Loucy (cell line): ENCODE results near the gene SBK3.

ENCODE experiments used
- H2AFZ ChIP-seq: fragments of 200-600 bp; sonication (generic); 2 replicates; pipeline ENCODE4 v1.6.0; 2016; ENCODE audit warnings: antibody characterized with exemption, mild to moderate bottlenecking, low read length, moderate library complexity
- H3F3A ChIP-seq: fragments of 200-600 bp; 2 replicates; pipeline ENCODE4 v1.6.0; 2016; ENCODE audit warnings: antibody characterized with exemption, low read depth, mild to moderate bottlenecking
- H3K27me3 ChIP-seq: fragments of 200-600 bp; sonication (generic); 2 replicates; pipeline ENCODE4 v1.6.1; 2014; ENCODE audit warnings: low read length, mild to moderate bottlenecking; ENCODE audit not compliant: insufficient read depth, poor library complexity, severe bottlenecking
- H3K36me3 ChIP-seq: fragments of 200-600 bp; sonication (generic); 2 replicates; pipeline ENCODE4 v1.6.1; 2016; ENCODE audit warnings: low read length; ENCODE audit not compliant: insufficient read depth
- H3K4me1 ChIP-seq: fragments of 200-600 bp; sonication (generic); 2 replicates; pipeline ENCODE4 v1.5.1; 2014; ENCODE audit warnings: low read length, mild to moderate bottlenecking; ENCODE audit not compliant: insufficient read depth, poor library complexity, severe bottlenecking
- H3K4me2 ChIP-seq: fragments of 200-600 bp; sonication (generic); 2 replicates; pipeline ENCODE4 v1.6.0; 2014; ENCODE audit warnings: antibody characterized with exemption, low read length, low read depth, mild to moderate bottlenecking; ENCODE audit not compliant: poor library complexity, severe bottlenecking
- H3K4me3 ChIP-seq: fragments of 200-600 bp; sonication (generic); 2 replicates; pipeline ENCODE4 v1.5.1; 2014; ENCODE audit warnings: low read length, mild to moderate bottlenecking, mixed read lengths; ENCODE audit not compliant: poor library complexity, severe bottlenecking
- H3K79me2 ChIP-seq: fragments of 200-600 bp; sonication (generic); 2 replicates; pipeline ENCODE4 v1.6.1; 2014; ENCODE audit warnings: low read length; ENCODE audit not compliant: insufficient read depth
- H3K9ac ChIP-seq: fragments of 200-600 bp; sonication (generic); 2 replicates; pipeline ENCODE4 v1.6.0; 2014; ENCODE audit warnings: mild to moderate bottlenecking, low read depth, low read length, moderate library complexity; ENCODE audit not compliant: poor library complexity, severe bottlenecking
- H3K9me2 ChIP-seq: fragments of 200-600 bp; sonication (generic); replicated peaks from 2 replicates; pipeline ENCODE4 v1.6.1; 2016; ENCODE audit warnings: low read depth, low read length, mixed read lengths
- H3K9me3 ChIP-seq: fragments of 200-600 bp; sonication (generic); 2 replicates; pipeline ENCODE4 v1.6.1; 2014; ENCODE audit warnings: mild to moderate bottlenecking, antibody characterized with exemption, low read length, low read depth; ENCODE audit not compliant: insufficient read depth
- H4K20me1 ChIP-seq: fragments of 200-600 bp; sonication (generic); 2 replicates; pipeline ENCODE4 v1.6.0; 2014; ENCODE audit warnings: antibody characterized with exemption, low read length, mild to moderate bottlenecking; ENCODE audit not compliant: insufficient read depth, poor library complexity, severe bottlenecking
- CTCF ChIP-seq: fragments of 200-600 bp; sonication (generic); conservative IDR thresholded peaks from 2 replicates; pipeline ENCODE4 v1.5.1; 2014; ENCODE audit warnings: mild to moderate bottlenecking, antibody characterized with exemption, low read length
- EZH2phosphoT487 ChIP-seq: fragments of 200-600 bp; IDR thresholded peaks from 2 replicates; pipeline ENCODE4 v1.6.1; 2018; ENCODE audit warnings: antibody characterized with exemption, mild to moderate bottlenecking, moderate library complexity, borderline replicate concordance

SBK3 gene

GRCh38 chr19:55550321-55550650 lies 4.9 kb upstream of the SBK3 start:
- Histone ChIP-seq H2AFZ (no peak overlapping the region), H3K4me3 (no peak overlapping the region), H3K4me1 (no peaks in the 10 kb centered on the region), H4K20me1 (no peaks in the 10 kb centered on the region), H3K9ac (no peak overlapping the region), H3K9me3 (no peaks in the 10 kb centered on the region), H3F3A (no peaks in the 10 kb centered on the region), H3K4me2 (no peak overlapping the region), H3K36me3 (no peaks in the 10 kb centered on the region), H3K27me3 (no peaks in the 10 kb centered on the region), H3K79me2 (no peaks in the 10 kb centered on the region), H3K9me2 (no peaks in the 10 kb centered on the region)
- no peak for TF ChIP-seq CTCF
- no peak for TF ChIP-seq EZH2phosphoT487

- Histone ChIP-seq H2AFZ (no peak overlapping the region), H3K4me3 (no peak overlapping the region), H3K4me2 (no peak overlapping the region), H3K9me3 (no peaks in the 10 kb centered on the region), H4K20me1 (no peaks in the 10 kb centered on the region), H3F3A (no peaks in the 10 kb centered on the region), H3K9ac (no peak overlapping the region), H3K36me3 (no peaks in the 10 kb centered on the region), H3K27me3 (no peaks in the 10 kb centered on the region), H3K79me2 (no peaks in the 10 kb centered on the region), H3K9me2 (no peaks in the 10 kb centered on the region), H3K4me1 (no peaks in the 10 kb centered on the region)
- TF ChIP-seq CTCF (no peak), EZH2phosphoT487 (no peak)
Observed at GRCh38 chr19:55549500-55550320, 4.4 kb upstream of the SBK3 start.

DNA sequence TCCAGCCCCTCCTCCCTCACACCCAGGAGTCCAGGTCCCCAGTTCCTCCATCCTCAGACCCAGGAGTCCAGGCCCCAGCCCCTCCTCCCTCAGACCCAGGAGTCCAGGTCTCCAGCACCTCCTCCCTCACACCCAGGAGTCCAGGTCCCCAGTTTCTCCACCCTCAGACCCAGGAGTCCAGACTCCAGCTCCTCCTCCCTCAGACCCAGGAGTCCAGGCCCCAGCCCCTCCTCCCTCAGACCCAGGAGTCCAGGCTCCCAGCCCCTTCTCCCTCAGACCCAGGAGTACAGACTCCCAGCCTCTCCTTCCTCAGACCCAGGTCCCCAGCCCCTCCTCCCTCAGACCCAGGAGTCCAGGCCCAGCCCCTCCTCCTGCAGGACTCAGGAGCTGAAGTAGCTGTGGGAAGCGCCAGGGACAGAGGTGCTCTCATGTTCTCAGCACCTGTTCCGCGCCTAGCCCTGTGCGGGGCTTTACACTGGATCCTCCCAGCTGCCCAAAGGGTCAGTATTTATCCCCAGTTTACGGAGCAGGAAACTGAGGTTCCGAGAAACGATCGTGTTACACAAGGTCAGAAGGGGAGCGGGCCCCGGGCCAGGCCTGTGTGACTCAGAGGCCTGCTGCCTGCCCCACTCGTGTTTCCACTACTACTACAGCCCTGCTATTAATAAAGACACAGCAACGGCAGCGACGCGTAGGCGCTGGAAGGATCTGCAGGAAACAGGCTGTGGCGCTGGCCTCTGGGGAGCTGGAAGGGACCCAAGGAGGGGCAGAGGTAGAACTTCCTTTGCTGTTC lies 1.7 kb upstream of the SBK3 start:
- Histone ChIP-seq H3K9me2 (no peaks in the 10 kb centered on the region), H3K27me3 (no peaks in the 10 kb centered on the region), H3F3A (no peaks in the 10 kb centered on the region), H4K20me1 (no peaks in the 10 kb centered on the region), H3K9me3 (no peaks in the 10 kb centered on the region), H2AFZ (no peak overlapping the region), H3K4me3 (no peak overlapping the region), H3K4me1 (no peaks in the 10 kb centered on the region), H3K36me3 (no peaks in the 10 kb centered on the region), H3K79me2 (no peaks in the 10 kb centered on the region), H3K9ac (no peak overlapping the region), H3K4me2 (no peak overlapping the region)
- TF ChIP-seq EZH2phosphoT487 (no peak), CTCF (no peak)
